Osteoblast (primary cell): Measurements from ENCODE around the gene NCAM2. TPM values are rescaled to one million over a fixed set of nuclear protein-coding genes. Genes with fewer than 3 reads are reported as not detected.

Experiments used
- DNase-seq: peaks from one replicate; pipeline ENCODE4 v3.0.0; 2011; ENCODE audit warnings: low spot score, mixed read lengths; ENCODE audit not compliant: insufficient read length; ENCODE audit errors: missing footprints
- H2AFZ ChIP-seq: 2 replicates; pipeline ENCODE4 v1.6.0; 2011; ENCODE audit warnings: mild to moderate bottlenecking, low read length
- H3K27ac ChIP-seq: 2 replicates; pipeline ENCODE4 v1.5.1; 2011; ENCODE audit warnings: mild to moderate bottlenecking, low read depth, low read length, moderate library complexity
- H3K27me3 ChIP-seq: 2 replicates; pipeline ENCODE4 v1.6.0; 2012; ENCODE audit warnings: mild to moderate bottlenecking, control low read depth, inconsistent platforms, low read length, moderate library complexity; ENCODE audit not compliant: insufficient read depth
- H3K36me3 ChIP-seq: 2 replicates; pipeline ENCODE4 v1.5.1; 2011; ENCODE audit warnings: mild to moderate bottlenecking, low read length, control low read depth, moderate library complexity; ENCODE audit not compliant: insufficient read depth
- H3K4me1 ChIP-seq: 2 replicates; pipeline ENCODE4 v1.5.1; 2011; ENCODE audit warnings: mild to moderate bottlenecking, low read length, control low read depth, moderate library complexity; ENCODE audit not compliant: insufficient read depth
- H3K4me2 ChIP-seq: 2 replicates; pipeline ENCODE4 v1.6.0; 2011; ENCODE audit warnings: mild to moderate bottlenecking, low read length; ENCODE audit not compliant: insufficient read depth
- H3K4me3 ChIP-seq: fragments of 200-600 bp; sonication (generic); 3 replicates; pipeline ENCODE4 v1.5.1; 2012; ENCODE audit warnings: mild to moderate bottlenecking, low read length, inconsistent platforms; ENCODE audit not compliant: insufficient read depth
- H3K79me2 ChIP-seq: 2 replicates; pipeline ENCODE4 v1.6.0; 2012; ENCODE audit warnings: mild to moderate bottlenecking, low read length, control low read depth, inconsistent platforms; ENCODE audit not compliant: insufficient read depth
- H3K9me3 ChIP-seq: 2 replicates; pipeline ENCODE4 v1.5.1; 2011; ENCODE audit warnings: low read depth, low read length, control low read depth
- H4K20me1 ChIP-seq: 2 replicates; pipeline ENCODE4 v1.6.0; 2012; ENCODE audit warnings: mild to moderate bottlenecking, low read length, control low read depth; ENCODE audit not compliant: insufficient read depth
- CTCF ChIP-seq: IDR thresholded peaks from 2 replicates; pipeline ENCODE4 v1.5.1; 2011; ENCODE audit warnings: mild to moderate bottlenecking, low read depth, low read length, moderate library complexity; ENCODE audit errors: extremely low read depth
- total RNA-seq: library from RNA; depleted of rRNA; stranded (reverse); fragments of >200 nt; gene quantifications from 2 replicates; pipeline ENCODE4 v1.2.3, GENCODE V29; 2012

Gene NCAM2
- total RNA-seq, 1 donor: 8.0 TPM

- Histone ChIP-seq H3K4me2 (no peak overlapping the region), H3K9me3 (no peaks in the 10 kb centered on the region), H2AFZ (no peak overlapping the region), H3K36me3 (no peaks in the 10 kb centered on the region), H3K27me3 (no peaks in the 10 kb centered on the region), H3K79me2 (no peaks in the 10 kb centered on the region), H3K4me1 (peaks cover 6% of the 10 kb centered on the region), H3K4me3 (no peak overlapping the region), H3K27ac (no peak overlapping the region), H4K20me1 (no peaks in the 10 kb centered on the region)
- peak; percentile 36 for DNase-seq
- no peak for TF ChIP-seq CTCF
Observed at GRCh38 chr21:21184771-21185528, 186.7 kb downstream of the NCAM2 start.

- no peaks in the 10 kb centered on the region for H3K27me3 ChIP-seq
- H3K4me2 ChIP-seq: peak overlapping the region; percentile 20
- TF ChIP-seq CTCF: no peak
Observed at GRCh38 chr21:21187579-21187978, 189.4 kb downstream of the NCAM2 start.

GRCh38 chr21:21188513-21189195 is 190.4 kb downstream of the NCAM2 start:
- H3K4me3 ChIP-seq: no peak overlapping the region
- H3K27me3 ChIP-seq: no peaks in the 10 kb centered on the region
- H2AFZ ChIP-seq: no peak overlapping the region
- no peaks in the 10 kb centered on the region for H3K9me3 ChIP-seq
- no peak overlapping the region for H3K27ac ChIP-seq
- no peaks in the 10 kb centered on the region for H4K20me1 ChIP-seq
- TF ChIP-seq CTCF: no peak
- H3K4me1 ChIP-seq: no peaks in the 10 kb centered on the region
- no peaks in the 10 kb centered on the region for H3K36me3 ChIP-seq
- no peaks in the 10 kb centered on the region for H3K79me2 ChIP-seq
- H3K4me2 ChIP-seq: no peak overlapping the region
- no peak for DNase-seq

More at GRCh38 chr21:21187579-21187978, 189.4 kb downstream of the NCAM2 start:
- H3K9me3 ChIP-seq: no peaks in the 10 kb centered on the region
- peaks cover 6% of the 10 kb centered on the region for H3K4me1 ChIP-seq
- no peak for DNase-seq
- no peaks in the 10 kb centered on the region for H3K36me3 ChIP-seq
- H3K27ac ChIP-seq: no peak overlapping the region
- H3K4me3 ChIP-seq: no peak overlapping the region
- H3K79me2 ChIP-seq: no peaks in the 10 kb centered on the region
- no peaks in the 10 kb centered on the region for H4K20me1 ChIP-seq
- peak overlapping the region; percentile 36 for H2AFZ ChIP-seq

- no peak for DNase-seq
- Histone ChIP-seq H3K4me1 (peaks cover 15% of the 10 kb centered on the region), H3K9me3 (no peaks in the 10 kb centered on the region), H3K27ac (peak overlapping the region; percentile 57), H2AFZ (peak overlapping the region; percentile 8), H3K4me3 (no peak overlapping the region), H3K79me2 (no peaks in the 10 kb centered on the region), H3K36me3 (no peaks in the 10 kb centered on the region), H3K27me3 (no peaks in the 10 kb centered on the region), H4K20me1 (no peaks in the 10 kb centered on the region), H3K4me2 (no peak overlapping the region)
- TF ChIP-seq CTCF: no peak
Observed at GRCh38 chr21:21195417-21195943, 197.3 kb downstream of the NCAM2 start.
